ENCODE results near the gene OR52I2.

The OR52I2 gene

DNA sequence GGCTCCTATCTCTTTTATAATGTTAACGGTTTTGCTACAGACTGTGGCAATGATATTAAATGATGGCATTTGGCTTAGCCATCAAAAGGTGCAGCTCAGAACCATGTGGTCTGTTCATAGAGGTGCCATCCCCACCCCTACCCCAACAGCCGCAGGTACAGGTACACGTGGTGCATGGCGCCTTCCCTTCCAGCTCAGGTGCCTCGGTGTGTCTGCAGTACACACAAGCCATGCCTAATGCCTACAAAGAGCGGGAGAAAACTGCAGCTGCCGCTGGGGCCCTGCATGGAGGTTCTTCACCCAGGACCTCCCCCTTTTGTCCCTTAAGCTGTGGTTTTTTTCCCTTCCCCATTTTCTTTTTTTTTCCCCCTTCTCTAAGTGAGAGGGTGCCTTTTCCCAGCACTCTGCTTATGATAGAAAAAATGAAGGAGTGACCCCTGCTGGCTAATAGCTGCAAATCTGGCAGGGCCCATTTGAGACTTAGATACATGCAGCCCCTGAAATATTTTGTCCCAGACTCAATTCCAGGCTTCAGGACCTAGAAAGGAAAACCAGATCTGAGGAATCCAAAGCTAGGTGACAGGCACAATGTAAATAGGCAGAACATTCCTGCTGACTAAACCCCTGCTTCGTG is 30.1 kb upstream of the OR52I2 start:
- TF ChIP-seq, protein P1, sequence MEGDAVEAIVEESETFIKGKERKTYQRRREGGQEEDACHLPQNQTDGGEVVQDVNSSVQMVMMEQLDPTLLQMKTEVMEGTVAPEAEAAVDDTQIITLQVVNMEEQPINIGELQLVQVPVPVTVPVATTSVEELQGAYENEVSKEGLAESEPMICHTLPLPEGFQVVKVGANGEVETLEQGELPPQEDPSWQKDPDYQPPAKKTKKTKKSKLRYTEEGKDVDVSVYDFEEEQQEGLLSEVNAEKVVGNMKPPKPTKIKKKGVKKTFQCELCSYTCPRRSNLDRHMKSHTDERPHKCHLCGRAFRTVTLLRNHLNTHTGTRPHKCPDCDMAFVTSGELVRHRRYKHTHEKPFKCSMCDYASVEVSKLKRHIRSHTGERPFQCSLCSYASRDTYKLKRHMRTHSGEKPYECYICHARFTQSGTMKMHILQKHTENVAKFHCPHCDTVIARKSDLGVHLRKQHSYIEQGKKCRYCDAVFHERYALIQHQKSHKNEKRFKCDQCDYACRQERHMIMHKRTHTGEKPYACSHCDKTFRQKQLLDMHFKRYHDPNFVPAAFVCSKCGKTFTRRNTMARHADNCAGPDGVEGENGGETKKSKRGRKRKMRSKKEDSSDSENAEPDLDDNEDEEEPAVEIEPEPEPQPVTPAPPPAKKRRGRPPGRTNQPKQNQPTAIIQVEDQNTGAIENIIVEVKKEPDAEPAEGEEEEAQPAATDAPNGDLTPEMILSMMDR (IDR thresholded peaks at IDR 0.05; ENCODE audit: low read depth, low read length): 0 out of 2 replicates have a peak, but pooled peaks have one; percentile 24
- H3K4me3 ChIP-seq (ENCODE audit: low read depth, low read length): no peak overlapping the region

DNA sequence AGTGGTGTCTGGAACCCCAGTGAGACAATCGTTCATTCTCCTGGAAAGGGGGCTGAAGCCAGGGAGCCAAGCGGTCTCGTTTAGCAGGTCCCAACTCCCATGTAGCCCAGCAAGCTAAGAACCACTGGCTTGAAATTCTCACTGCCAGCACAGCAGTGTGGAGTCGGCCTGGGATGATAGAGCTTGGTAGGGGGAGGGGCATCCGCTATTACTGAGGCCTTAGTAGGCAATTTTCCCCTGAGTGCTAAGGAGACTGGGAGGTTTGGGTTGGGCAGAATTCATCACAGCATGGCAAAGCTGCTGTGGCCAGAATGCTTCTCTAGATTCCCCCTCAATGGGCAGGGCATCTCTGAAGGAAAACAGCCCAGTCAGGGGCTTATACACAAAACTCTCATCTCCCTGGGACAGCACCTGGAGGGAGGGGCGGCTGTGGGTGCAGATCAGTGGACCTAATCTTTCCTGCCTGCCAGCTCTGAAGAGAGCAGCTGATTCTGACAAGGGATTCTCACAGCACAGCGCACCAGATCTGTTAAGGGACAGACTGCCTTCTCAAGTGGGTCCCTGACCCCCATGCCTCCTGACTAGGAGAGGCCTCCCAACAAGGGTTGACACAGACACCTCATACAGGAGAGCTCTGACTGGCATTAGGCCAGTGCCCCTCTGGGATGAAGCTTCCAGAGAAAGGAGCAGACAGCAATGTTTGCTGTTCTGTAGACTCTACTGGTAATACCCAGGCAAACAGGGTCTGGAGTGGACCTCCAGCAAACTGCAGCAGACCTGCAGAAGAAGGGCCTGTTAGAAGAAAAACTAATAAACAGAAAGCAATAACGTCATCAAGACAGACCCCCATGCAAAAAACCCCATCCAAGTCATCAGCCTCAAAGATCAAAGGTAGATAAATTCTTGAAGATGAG is 21.8 kb upstream of the OR52I2 start:
- H3K4me3 ChIP-seq (ENCODE audit: low read depth, low read length): no peak overlapping the region
- TF ChIP-seq, protein P1 (IDR thresholded peaks at IDR 0.05; ENCODE audit: low read depth, low read length): no peak

DNA sequence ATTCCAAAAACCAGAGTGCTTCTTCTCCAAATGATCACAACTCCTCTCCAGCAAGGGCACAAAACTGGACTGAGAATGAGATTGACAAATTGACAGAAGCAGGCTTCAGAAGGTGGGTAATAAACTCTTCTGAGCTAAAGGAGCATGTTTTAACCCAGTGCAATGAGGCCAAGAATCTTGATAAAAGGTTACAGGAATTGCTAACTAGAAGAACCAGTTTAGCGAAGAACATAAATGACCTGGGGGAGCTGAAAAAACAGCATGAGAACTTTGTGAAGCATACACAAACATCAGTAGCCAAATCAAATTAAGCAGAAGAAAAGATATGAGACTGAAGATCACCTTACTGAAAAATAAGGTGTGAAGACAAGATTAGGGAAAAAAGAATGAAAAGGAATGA is 21.1 kb upstream of the OR52I2 start:
- H3K4me3 ChIP-seq (ENCODE audit: low read depth, low read length): no peak overlapping the region

DNA sequence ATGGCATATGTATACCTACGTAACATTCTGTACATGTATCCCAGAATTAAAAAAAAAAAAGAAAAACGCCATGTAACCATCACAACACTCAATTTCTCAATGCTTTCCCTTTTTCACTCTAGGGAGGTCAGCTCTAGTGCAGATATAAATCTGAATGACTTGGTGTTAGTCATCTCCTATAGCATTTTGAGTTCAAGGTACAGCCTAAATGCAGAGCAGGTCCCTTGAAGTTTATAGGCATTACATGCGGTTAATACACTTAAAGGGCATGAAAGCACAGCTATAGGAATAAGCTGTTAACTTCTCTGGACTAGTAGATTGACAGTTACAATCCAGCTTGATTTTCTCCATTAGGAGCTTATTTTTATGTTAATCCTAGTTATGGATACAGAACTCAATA is 16.2 kb upstream of the OR52I2 start:
- H3K4me3 ChIP-seq (ENCODE audit: low read depth, low read length): no peak overlapping the region
- TF ChIP-seq, protein P1 (IDR thresholded peaks at IDR 0.05; ENCODE audit: low read depth, low read length): no peak

More for the DNA sequence above, 21.1 kb upstream of the OR52I2 start:
- TF ChIP-seq, protein P1 (IDR thresholded peaks at IDR 0.05; ENCODE audit: low read depth, low read length): no peak

DNA sequence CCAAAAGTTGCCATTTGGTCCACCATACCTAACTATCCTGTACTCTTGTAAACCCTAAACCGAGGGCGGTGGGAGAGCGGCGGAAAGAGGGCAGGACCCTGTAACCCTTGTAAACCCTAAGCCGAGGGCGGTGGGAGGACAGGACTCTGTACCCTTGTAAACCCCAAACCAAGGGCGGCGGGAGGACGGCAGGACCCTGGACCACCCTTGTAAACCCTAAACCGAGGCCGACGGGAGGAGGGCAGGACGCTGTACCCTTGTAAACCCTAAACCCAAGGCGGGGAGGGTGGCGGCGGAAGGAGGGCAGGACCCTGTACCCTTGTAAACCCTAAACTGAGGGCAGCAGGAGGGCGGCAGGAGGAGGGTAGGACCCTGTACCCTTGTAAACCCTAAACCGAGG is 12.5 kb upstream of the OR52I2 start:
- TF ChIP-seq, protein P1 (IDR thresholded peaks at IDR 0.05; ENCODE audit: low read depth, low read length): no peak

DNA sequence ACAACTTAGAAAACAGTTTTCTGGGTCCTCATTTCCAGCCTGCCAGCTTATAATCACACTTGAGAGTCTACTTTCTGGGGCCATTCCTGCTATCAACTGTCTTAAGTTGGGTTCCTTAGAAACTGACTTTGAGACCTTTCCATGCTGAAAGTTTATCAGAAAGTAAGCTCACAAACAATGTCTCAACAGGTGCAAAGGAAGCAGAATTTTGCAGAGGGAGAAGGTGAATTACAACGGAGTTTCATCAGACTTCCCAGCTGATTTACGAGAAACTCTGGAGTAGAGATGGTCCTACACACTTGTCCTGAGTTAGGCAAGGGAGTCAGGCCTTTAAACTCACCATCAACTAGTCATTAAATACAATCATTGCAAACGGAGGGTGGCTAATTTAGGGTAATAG is 4.7 kb upstream of the OR52I2 start:
- TF ChIP-seq, protein P1 (IDR thresholded peaks at IDR 0.05; ENCODE audit: low read depth, low read length): no peak
- H3K4me3 ChIP-seq (ENCODE audit: low read depth, low read length): no peak overlapping the region

More for the DNA sequence above, 12.5 kb upstream of the OR52I2 start:
- H3K4me3 ChIP-seq (ENCODE audit: low read depth, low read length): no peak overlapping the region

DNA sequence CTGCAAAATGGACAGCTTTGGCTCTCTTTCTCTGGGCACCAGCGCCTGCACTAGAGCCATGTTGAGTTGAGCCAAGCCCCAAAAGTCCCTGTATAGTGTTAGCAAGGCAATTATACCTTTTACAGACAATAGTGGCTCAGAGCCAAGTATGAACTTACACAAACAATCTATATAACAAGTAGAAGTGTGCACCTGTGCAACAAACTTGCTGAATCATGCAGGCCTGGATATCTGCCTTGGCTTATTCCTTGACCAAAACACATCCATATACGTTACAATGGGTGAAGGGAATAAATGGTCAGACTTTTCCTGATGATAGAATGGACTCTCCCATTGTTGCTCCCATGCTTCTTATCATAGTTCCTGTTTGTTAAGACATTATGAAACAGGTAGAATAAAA is 3.8 kb upstream of the OR52I2 start:
- no peak overlapping the region for H3K4me3 ChIP-seq (ENCODE audit: low read depth, low read length)
- TF ChIP-seq, protein P1 (IDR thresholded peaks at IDR 0.05; ENCODE audit: low read depth, low read length): no peak

Measured in WI38 (cell line).